HEK293 (cell line): ENCODE results near the gene LRRC2.

ENCODE experiments used
- CTCF ChIP-seq: fragments of 450-650 bp; formaldehyde crosslinking; IDR thresholded peaks from 2 replicates; pipeline ENCODE4 v1.5.1; 2016; ENCODE audit warnings: missing biosample characterization, missing genetic modification characterization
- EGR2 ChIP-seq: fragments of 450-650 bp; formaldehyde crosslinking; IDR thresholded peaks from 2 replicates; pipeline ENCODE4 v1.5.1; 2016; ENCODE audit warnings: low read depth, missing biosample characterization, missing genetic modification characterization
- ZFHX2 ChIP-seq: fragments of 450-650 bp; formaldehyde crosslinking; conservative IDR thresholded peaks from 2 replicates; pipeline ENCODE4 v1.5.1; 2016; ENCODE audit warnings: missing biosample characterization, missing genetic modification characterization
- ZNF214 ChIP-seq: fragments of 450-650 bp; formaldehyde crosslinking; IDR thresholded peaks from 2 replicates; pipeline ENCODE4 v1.5.1; 2017; ENCODE audit warnings: missing biosample characterization, mild to moderate bottlenecking, missing genetic modification characterization, borderline replicate concordance
- ZNF777 ChIP-seq: fragments of 450-650 bp; formaldehyde crosslinking; IDR thresholded peaks from 2 replicates; pipeline ENCODE4 v1.5.1; 2017; ENCODE audit warnings: missing biosample characterization, missing genetic modification characterization, borderline replicate concordance
- ZNF830 ChIP-seq: fragments of 450-650 bp; IDR thresholded peaks from 2 replicates; pipeline ENCODE4 v1.5.0; 2018; ENCODE audit warnings: missing biosample characterization, missing genetic modification characterization, low read depth, mild to moderate bottlenecking, moderate library complexity

GRCh38 chr3:46561951-46562350 lies 4.2 kb downstream of the LRRC2 start:
- TF ChIP-seq ZNF777 (tag by site-specific recombination) = no peak
- no peak for TF ChIP-seq EGR2 (tag by site-specific recombination)
- no peak for TF ChIP-seq ZFHX2 (tag by site-specific recombination)
- no peak for TF ChIP-seq CTCF (tag by site-specific recombination)
- no peak for TF ChIP-seq ZNF830
- TF ChIP-seq ZNF214 (tag by site-specific recombination) = no peak
